Fibroblast of the aortic adventitia (primary cell): ENCODE results near the gene PRKN. TPM values are rescaled to one million over a fixed set of nuclear protein-coding genes. Genes with fewer than 3 reads are reported as not detected.

Experiments used
- DNase-seq: peaks from one replicate; pipeline ENCODE4 v3.0.0-alpha.2; 2010; ENCODE audit warnings: low read depth
- H3K4me3 ChIP-seq: 2 replicates; pipeline ENCODE4 v1.5.1; 2011; ENCODE audit warnings: low read depth, mild to moderate bottlenecking, control low read depth, low read length, moderate library complexity
- CTCF ChIP-seq: IDR thresholded peaks from 2 replicates; pipeline ENCODE4 v1.5.1; 2011; ENCODE audit warnings: mild to moderate bottlenecking, low read length, control low read depth, inconsistent platforms; ENCODE audit not compliant: insufficient read depth
- total RNA-seq: library from RNA; depleted of rRNA; stranded (reverse); fragments of >200 nt; gene quantifications from 2 replicates; pipeline ENCODE4 v1.2.3, GENCODE V29; 2012; ENCODE audit warnings: low replicate concordance

Gene PRKN
- total RNA-seq, 1 donor, result 2.0 TPM

- H3K4me3 ChIP-seq, result no peak overlapping the region
- no peak for DNase-seq
- TF ChIP-seq CTCF, result no peak
These were observed 587.2 kb downstream of the PRKN start for GRCh38 chr6:162140251-162140852.

DNA sequence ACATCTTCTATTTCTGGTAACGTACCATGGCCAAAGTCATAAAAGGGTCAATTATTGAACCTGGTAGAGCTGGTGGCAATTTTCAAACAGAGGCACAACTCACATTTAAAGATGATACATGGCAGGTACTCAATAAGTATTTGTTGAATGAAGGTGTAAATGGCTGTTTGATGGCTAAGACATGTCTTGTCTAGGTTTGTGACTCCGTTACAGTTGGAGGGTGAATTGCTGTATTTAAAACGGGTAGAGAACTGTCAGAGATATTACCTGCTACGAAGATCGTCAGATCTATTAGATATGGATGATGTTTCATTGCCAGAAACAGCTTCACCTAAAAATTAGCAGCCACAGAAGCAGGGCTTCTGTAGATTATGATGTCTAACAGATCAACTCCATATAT is 601.9 kb downstream of the PRKN start:
- H3K4me3 ChIP-seq, result no peak overlapping the region
- no peak for DNase-seq
- no peak for TF ChIP-seq CTCF

GRCh38 chr6:162124710-162125435 is 602.7 kb downstream of the PRKN start:
- DNase-seq, result no peak
- no peak overlapping the region for H3K4me3 ChIP-seq
- no peak for TF ChIP-seq CTCF

DNA sequence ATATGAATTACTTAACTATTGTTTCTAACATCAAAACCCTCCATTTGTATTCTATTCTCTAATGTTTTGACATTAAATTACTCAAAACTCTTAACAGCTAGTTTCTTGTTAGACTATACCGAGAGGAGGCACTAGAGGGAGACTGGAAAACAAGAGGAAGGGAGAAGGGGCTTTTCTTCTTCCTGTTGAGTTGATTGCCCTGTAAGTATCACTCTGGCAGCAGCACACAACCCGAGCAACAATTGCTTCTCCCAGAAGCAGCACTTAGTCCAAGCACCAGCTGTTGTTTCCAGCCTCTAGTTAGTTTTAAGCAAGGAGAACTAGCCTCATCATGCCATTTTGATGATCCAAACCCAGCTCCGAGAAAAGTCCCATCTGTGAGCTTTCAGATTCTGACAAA is 603.8 kb downstream of the PRKN start:
- no peak overlapping the region for H3K4me3 ChIP-seq
- DNase-seq, result no peak
- no peak for TF ChIP-seq CTCF

GRCh38 chr6:162119341-162119740 is 608.2 kb downstream of the PRKN start:
- no peak overlapping the region for H3K4me3 ChIP-seq
- no peak for TF ChIP-seq CTCF
- DNase-seq, result no peak

DNA sequence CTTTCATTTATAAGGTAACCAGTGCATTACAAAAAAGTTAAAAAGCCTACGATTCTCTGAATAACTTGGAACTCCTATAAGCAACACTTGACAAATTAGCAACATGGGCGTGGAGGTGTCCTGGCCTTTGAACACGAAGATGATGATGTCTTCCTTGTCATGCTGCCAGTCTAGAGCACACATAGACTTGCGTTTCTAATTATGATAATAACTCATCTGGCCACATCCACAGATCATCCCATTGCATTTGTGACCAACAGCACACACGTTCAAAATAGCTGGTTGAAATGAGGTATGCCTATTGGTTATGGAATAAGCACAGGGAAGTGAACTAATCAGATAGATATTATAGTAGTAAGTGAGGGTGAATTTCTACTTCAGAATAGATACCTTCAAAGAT is 608.9 kb downstream of the PRKN start:
- TF ChIP-seq CTCF, result no peak
- no peak overlapping the region for H3K4me3 ChIP-seq
- DNase-seq, result no peak
